Mesothelial cell of epicardium (in vitro differentiated cells): ENCODE measurements around the gene FNDC3A. TPM values are rescaled to one million over a fixed set of nuclear protein-coding genes. Genes with fewer than 3 reads are reported as not detected.
A peak's percentile ranks its signal among the peaks of the same experiment; 100 is the strongest.

ENCODE experiments used
- DNase-seq, 2 experiments: peaks; one replicate each; pipeline ENCODE4 v3.0.0; 2021; ENCODE audit warnings: low spot score in 2 of 2; ENCODE audit not compliant: unreplicated experiment in 2 of 2
- H3K27ac Mint-ChIP-seq: 2 replicates; pipeline ENCODE4 v1.8.0; 2021; ENCODE audit warnings: mixed read lengths
- H3K27me3 Mint-ChIP-seq: 2 replicates; pipeline ENCODE4 v1.8.0; 2021; ENCODE audit warnings: low read depth, mixed read lengths
- H3K36me3 Mint-ChIP-seq: 2 replicates; pipeline ENCODE4 v1.8.0; 2021; ENCODE audit warnings: mixed read lengths
- H3K4me1 Mint-ChIP-seq: 2 replicates; pipeline ENCODE4 v1.8.0; 2021; ENCODE audit warnings: mixed read lengths
- H3K4me3 Mint-ChIP-seq: 2 replicates; pipeline ENCODE4 v1.8.0; 2021; ENCODE audit warnings: mild to moderate bottlenecking, moderate library complexity, mixed read lengths
- H3K9me3 Mint-ChIP-seq: 2 replicates; pipeline ENCODE4 v1.8.0; 2021; ENCODE audit warnings: mixed read lengths
- CTCF ChIP-seq: fragments of 200-600 bp; sonication (generic); IDR thresholded peaks from one replicate; pipeline ENCODE4 v1.5.0; 2021; ENCODE audit warnings: antibody characterized with exemption; ENCODE audit not compliant: unreplicated experiment
- total RNA-seq: library from RNA; stranded (reverse); gene quantifications from 3 replicates; pipeline ENCODE4 v1.2.1, GENCODE V29; 2021

Gene FNDC3A
- total RNA-seq, 1 donor from 2014 or later: 94.1 TPM

GRCh38 chr13:48977973-48978372 is 2.3 kb downstream of the FNDC3A start:
- Mint-ChIP-seq H3K4me1 (peaks cover 37% of the 10 kb centered on the region), H3K4me3 (peak overlapping the region; percentile 41), H3K27me3 (no peaks in the 10 kb centered on the region), H3K36me3 (peaks cover 5% of the 10 kb centered on the region), H3K27ac (no peak overlapping the region), H3K9me3 (peaks cover 7% of the 10 kb centered on the region)
- DNase-seq: no peak
- no peak for TF ChIP-seq CTCF

GRCh38 chr13:48978942-48979601 is 3.4 kb downstream of the FNDC3A start:
- peaks cover 36% of the 10 kb centered on the region for H3K4me1 Mint-ChIP-seq
- no peaks in the 10 kb centered on the region for H3K36me3 Mint-ChIP-seq
- H3K27ac Mint-ChIP-seq: no peak overlapping the region
- H3K4me3 Mint-ChIP-seq: no peak overlapping the region
- no peak for DNase-seq
- H3K27me3 Mint-ChIP-seq: no peaks in the 10 kb centered on the region
- TF ChIP-seq CTCF: no peak
- H3K9me3 Mint-ChIP-seq: no peaks in the 10 kb centered on the region

- peaks cover 29% of the 10 kb centered on the region for H3K4me1 Mint-ChIP-seq
- no peak for TF ChIP-seq CTCF
- no peak for DNase-seq
- no peaks in the 10 kb centered on the region for H3K36me3 Mint-ChIP-seq
- H3K27ac Mint-ChIP-seq: no peak overlapping the region
- H3K27me3 Mint-ChIP-seq: no peaks in the 10 kb centered on the region
- no peaks in the 10 kb centered on the region for H3K9me3 Mint-ChIP-seq
- H3K4me3 Mint-ChIP-seq: no peak overlapping the region
Measured at GRCh38 chr13:48979892-48980291, 4.2 kb downstream of the FNDC3A start.

GRCh38 chr13:48983331-48983730 is 7.6 kb downstream of the FNDC3A start:
- Mint-ChIP-seq H3K4me3 (no peak overlapping the region), H3K27ac (no peak overlapping the region), H3K9me3 (no peaks in the 10 kb centered on the region), H3K27me3 (no peaks in the 10 kb centered on the region), H3K36me3 (no peaks in the 10 kb centered on the region), H3K4me1 (peaks cover 25% of the 10 kb centered on the region)
- no peak for TF ChIP-seq CTCF
- DNase-seq: no peak

GRCh38 chr13:48985756-48986155 is 10.0 kb downstream of the FNDC3A start:
- Mint-ChIP-seq H3K27me3 (no peaks in the 10 kb centered on the region), H3K4me1 (peaks cover 12% of the 10 kb centered on the region), H3K36me3 (peaks cover 10% of the 10 kb centered on the region), H3K9me3 (peaks cover 7% of the 10 kb centered on the region), H3K27ac (no peak overlapping the region), H3K4me3 (no peak overlapping the region)
- no peak for DNase-seq
- TF ChIP-seq CTCF: no peak
